GM19351 (cell line): ENCODE results near the gene GLCE.
"Not testable (repeated sequence)": the region's sequence is repeated elsewhere in the genome, so short reads cannot be mapped to it uniquely, and the experiment has no call there.

Experiments
- ATAC-seq: cut with Tn5 transposase; IDR thresholded peaks from one replicate; pipeline ENCODE4 v1.9.1; 2021; ENCODE audit warnings: mild to moderate bottlenecking, moderate library complexity; ENCODE audit not compliant: unreplicated experiment

Gene GLCE

GRCh38 chr15:69134791-69135190 is 25.6 kb upstream of the GLCE start:
- ATAC-seq = no peak

GRCh38 chr15:69135499-69135898 is 24.9 kb upstream of the GLCE start:
- ATAC-seq = no peak

GRCh38 chr15:69138963-69139362 is 21.5 kb upstream of the GLCE start:
- ATAC-seq = no peak

GRCh38 chr15:69140306-69140705 is 20.1 kb upstream of the GLCE start:
- no peak for ATAC-seq

- no peak for ATAC-seq
Measured at GRCh38 chr15:69141286-69141701, 19.1 kb upstream of the GLCE start.

GRCh38 chr15:69141833-69142232 is 18.6 kb upstream of the GLCE start:
- no peak for ATAC-seq

GRCh38 chr15:69143756-69144436 is 16.5 kb upstream of the GLCE start:
- ATAC-seq = no peak

GRCh38 chr15:69144530-69144929 is 15.9 kb upstream of the GLCE start:
- no peak for ATAC-seq

- ATAC-seq = no peak
Measured at GRCh38 chr15:69145149-69145693, 15.2 kb upstream of the GLCE start.

GRCh38 chr15:69145694-69146492 is 14.5 kb upstream of the GLCE start:
- no peak for ATAC-seq

- no peak for ATAC-seq
Measured at GRCh38 chr15:69146724-69147435, 13.6 kb upstream of the GLCE start.

GRCh38 chr15:69148465-69148864 is 12.0 kb upstream of the GLCE start:
- ATAC-seq = no peak

- ATAC-seq = no peak
Measured at GRCh38 chr15:69149163-69149562, 11.3 kb upstream of the GLCE start.

- no peak for ATAC-seq
Measured at GRCh38 chr15:69149803-69150202, 10.6 kb upstream of the GLCE start.

GRCh38 chr15:69150336-69150735 is 10.1 kb upstream of the GLCE start:
- no peak for ATAC-seq

- ATAC-seq = no peak
Measured at GRCh38 chr15:69150841-69151240, 9.6 kb upstream of the GLCE start.

- ATAC-seq = no peak
Measured at GRCh38 chr15:69153046-69153445, 7.4 kb upstream of the GLCE start.

GRCh38 chr15:69153587-69153986 is 6.8 kb upstream of the GLCE start:
- not testable (repeated sequence) for ATAC-seq

GRCh38 chr15:69154078-69154477 is 6.4 kb upstream of the GLCE start:
- ATAC-seq = no peak

- ATAC-seq = no peak
Measured at GRCh38 chr15:69154684-69155083, 5.8 kb upstream of the GLCE start.

- ATAC-seq = no peak
Measured at GRCh38 chr15:69156736-69157381, 3.6 kb upstream of the GLCE start.
